NCI-H1048 (cell line): Measurements from ENCODE around the gene MBP.

Experiments
- DNase-seq: peaks from one replicate; lab custom pipeline; 2025; lab: John Stamatoyannopoulos, UW

Gene MBP

DNA sequence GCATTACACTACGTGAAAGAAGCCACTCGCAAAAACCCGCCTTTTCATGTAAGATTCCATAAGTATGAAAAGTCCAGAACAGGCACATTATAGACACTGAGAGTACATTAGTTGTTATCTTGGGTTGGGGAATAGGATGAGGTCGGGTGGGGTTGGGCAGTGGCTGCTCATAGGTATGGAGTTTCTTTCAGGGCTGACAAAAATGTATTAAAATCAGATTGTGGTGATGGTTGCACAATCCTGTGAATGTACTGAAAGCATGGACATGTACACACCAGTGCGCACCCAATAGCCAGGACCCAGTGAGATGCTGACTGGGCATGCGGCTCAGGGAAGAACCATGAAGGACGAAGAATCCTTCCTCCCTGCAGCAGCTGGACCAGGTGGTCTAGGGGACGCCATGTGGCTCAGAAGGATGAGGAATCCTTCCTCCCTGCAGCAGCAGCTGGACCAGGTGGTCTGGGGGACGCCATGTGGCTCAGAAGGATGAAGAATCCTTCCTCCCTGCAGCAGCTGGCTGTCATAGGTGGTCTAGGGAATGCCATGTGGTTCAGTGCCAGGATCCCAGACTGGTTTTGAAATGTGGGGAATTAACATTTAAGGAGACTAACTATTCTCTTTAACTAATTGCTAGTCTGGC is 50.1 kb downstream of the MBP start:
- DNase-seq = no peak

- no peak for DNase-seq
Measured at GRCh38 chr18:77081390-77081778, 51.2 kb downstream of the MBP start.

- no peak for DNase-seq
Measured at GRCh38 chr18:77079954-77080682, 52.5 kb downstream of the MBP start.

DNA sequence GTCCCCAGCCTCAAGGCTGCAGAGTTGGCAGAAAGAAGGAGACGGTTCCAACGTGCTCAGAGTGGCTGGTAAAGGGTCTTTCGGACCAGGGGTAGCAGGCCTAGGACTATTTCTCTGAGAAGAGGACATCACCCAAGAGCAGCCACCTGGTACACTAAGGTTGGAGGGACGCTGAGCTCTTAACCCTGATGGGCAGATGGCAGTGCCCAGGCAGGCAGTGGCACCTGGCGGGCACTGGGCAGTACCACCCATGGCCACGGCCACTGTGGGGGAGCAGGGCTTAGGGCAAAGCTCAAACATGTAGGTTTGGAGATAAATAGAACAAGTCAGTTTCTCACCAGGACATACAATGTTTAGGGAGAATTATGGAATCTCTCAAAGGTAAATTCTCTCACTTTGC is 53.5 kb downstream of the MBP start:
- no peak for DNase-seq

DNA sequence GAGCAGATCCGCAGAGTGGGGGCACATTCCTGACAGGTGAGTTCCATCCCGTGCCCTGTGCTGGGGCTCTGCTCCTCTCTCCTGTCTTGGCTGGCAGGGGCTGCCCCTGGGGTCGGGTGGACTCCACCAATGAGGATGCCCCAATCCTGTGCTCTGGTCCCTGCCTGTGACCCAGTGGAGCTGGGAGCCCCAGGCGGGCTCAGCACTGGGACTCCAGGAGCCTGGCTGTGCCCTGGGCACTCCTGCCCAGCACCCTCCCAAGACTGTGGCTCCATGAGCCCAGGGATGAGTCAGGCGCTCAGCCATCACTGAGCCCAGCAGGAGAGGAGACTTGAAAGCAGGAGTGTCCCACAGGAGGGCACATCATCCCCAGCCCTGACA is 53.9 kb downstream of the MBP start:
- no peak for DNase-seq

DNA sequence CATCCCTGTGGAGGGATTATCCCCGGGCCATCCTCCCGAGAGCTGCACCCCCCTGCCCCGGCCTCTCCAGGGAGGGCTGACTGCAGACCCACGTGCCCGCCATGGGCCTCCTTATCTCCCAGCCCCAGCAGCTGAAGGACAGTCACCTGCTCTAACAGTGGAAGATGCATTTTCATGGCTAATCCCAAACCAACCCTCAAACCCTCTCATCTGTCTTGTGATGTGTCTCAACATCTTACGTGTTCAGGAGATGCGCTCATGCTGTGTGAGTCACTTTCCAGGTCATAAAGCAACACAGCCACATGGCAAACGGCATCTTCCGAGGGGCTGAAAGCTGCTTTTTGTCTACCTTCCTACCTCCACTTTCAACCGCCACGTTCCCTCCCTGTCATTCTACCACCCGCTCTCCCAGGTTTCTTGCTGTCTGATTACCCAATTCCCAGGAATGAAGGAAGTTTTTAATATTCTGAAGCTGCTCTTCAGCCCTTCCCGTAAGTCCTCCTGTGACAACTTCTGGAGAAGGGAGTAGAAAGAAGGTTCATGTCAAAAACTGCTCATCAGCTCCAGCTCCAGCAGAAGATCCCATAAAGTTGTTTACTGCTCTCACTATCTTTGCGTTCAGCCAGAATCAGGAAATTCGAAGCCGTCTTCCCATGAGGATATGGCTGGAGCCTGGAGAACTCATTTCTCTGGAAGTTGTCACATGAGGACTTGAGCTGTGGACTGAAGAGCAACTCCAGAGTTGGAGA is 54.5 kb downstream of the MBP start:
- DNase-seq = no peak

DNA sequence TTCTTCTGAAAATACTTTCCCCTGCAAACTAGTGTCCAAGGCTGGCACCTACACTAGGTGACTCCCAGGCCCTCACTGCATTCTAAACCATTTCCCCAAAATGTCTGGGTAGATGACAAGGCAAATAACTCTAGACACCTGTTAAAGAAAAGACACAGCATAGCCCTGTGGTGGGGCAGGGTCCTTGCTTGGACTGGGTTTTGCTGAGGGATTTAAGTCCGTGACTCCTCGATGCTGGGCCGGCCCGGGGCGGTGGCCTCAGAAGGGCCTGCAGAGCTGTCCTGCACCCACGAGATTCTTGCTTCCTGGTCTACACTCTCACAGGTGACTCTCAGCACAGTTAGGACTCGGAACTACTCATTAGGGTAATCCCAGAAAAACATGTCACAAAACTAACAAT is 55.2 kb downstream of the MBP start:
- DNase-seq = no peak

DNA sequence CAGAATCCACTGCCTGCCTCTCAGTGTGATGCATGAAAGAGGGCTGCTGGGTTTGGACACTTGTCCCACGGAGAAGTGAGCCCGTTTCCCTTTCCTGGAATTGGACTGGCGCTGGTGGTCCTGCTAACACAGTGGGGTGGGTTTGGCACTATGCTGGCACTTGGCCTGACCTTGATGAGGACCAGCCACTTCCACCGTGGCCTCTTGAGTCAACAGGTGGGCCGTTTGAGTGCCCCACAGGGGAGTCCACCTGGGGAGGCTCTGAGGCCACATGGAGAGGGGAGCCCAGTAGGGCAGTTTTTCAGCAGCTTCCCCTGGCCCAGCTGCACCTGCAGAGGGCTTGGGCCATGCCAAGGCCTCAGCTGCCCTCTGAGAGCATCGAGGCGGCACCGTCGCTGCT is 56.5 kb downstream of the MBP start:
- no peak for DNase-seq

DNA sequence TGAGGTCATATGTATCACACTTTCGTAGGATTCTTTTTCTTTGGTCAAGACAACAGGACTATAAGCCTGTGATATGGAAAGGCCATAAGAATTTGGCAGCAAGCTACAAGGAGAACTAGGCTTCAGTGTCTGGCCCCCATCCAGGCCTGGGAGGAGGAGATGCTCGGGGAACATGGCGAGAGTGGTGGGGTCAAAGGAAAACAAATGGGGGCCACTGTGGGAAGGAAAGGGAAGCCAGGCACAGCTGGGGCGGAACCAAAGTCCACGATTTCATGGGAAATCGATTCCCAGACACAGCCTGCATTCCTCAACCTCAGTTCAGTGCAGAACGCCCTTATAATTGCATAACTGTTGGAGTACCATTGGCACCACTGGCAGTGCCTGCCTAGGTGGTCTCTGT is 58.2 kb downstream of the MBP start:
- DNase-seq = no peak

GRCh38 chr18:77073336-77074093 is 59.1 kb downstream of the MBP start:
- no peak for DNase-seq

GRCh38 chr18:77072566-77072965 is 60.0 kb downstream of the MBP start:
- no peak for DNase-seq

DNA sequence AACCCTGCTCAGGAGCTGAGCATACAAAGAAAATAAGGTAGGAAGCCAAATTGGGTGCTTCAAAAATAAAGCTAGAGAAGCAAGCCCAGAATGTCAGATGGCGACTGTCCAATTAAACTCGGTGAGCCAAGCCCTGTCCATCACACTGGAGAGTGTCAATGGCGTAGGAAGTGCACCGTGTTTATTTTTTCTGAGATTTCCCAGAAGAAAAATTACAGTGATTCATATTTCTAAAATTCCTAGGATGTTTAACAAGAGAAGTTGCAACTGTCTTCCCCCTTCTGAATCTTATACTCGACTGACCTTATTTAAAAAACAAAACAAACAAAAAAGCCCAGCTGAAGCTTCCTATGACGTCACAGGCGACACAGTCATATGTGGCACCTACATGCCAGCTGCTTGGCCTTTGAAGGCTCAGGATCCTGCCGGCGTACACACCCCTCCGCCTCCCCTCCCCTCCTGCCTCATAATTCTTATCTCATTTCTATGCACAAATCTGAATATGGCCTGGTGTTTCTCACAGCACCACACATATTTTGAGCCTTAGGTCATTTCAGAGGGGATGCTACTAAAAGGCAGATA is 60.8 kb downstream of the MBP start:
- no peak for DNase-seq

GRCh38 chr18:77071061-77071460 is 61.5 kb downstream of the MBP start:
- no peak for DNase-seq

GRCh38 chr18:77070627-77071026 is 62.0 kb downstream of the MBP start:
- DNase-seq = no peak

GRCh38 chr18:77069931-77070330 is 62.7 kb downstream of the MBP start:
- no peak for DNase-seq

DNA sequence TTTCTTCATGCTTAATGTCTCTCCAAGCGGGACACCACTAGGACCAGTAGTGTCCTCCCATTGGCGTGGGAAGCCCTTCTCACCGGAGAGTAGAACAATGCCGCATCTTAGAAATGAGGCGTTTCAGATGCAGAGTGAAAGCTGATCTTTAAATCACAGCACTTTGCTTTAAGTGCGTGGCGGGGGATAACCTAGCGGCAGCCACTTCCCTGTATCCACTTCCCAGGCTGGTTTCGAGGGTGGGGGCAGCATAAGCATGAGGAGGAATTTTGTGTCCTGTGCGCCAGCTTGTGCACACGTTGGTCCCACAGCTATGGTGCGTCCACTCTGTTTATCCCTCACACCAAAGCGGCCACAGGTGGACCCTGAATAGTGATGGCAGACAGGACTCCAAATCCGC is 63.1 kb downstream of the MBP start:
- DNase-seq = no peak

- DNase-seq = no peak
Measured at GRCh38 chr18:77068321-77069312, 64.0 kb downstream of the MBP start.

- DNase-seq = no peak
Measured at GRCh38 chr18:77067291-77068061, 65.1 kb downstream of the MBP start.

- no peak for DNase-seq
Measured at GRCh38 chr18:77066689-77067088, 65.9 kb downstream of the MBP start.

DNA sequence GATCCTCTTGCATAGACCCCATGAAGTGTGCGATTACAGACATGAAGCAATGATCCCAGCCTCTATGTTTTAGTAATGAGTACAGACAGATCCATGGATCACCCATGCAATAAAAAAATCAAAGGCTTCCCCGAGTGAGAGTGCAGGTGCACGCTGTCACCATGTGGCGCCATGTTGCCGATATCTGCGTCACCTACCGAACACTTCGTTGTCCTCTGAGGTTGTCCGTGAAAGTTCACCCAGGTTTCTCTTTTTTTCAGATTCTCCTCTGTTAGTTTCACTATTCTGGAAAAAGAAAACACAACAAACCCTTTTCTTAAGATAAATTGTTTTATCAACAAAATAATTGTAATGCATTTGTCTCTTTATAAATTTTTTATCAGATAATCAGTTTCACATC is 66.5 kb downstream of the MBP start:
- no peak for DNase-seq
